Suppressor macrophage treated with lipopolysaccharide for 1 hour (primary cell): ENCODE measurements around the gene IGSF5.

Source experiments
- DNase-seq, 3 donors: peaks; one replicate each; pipeline ENCODE4 v3.0.0-alpha.2; 2020 to 2022

Gene IGSF5

DNA sequence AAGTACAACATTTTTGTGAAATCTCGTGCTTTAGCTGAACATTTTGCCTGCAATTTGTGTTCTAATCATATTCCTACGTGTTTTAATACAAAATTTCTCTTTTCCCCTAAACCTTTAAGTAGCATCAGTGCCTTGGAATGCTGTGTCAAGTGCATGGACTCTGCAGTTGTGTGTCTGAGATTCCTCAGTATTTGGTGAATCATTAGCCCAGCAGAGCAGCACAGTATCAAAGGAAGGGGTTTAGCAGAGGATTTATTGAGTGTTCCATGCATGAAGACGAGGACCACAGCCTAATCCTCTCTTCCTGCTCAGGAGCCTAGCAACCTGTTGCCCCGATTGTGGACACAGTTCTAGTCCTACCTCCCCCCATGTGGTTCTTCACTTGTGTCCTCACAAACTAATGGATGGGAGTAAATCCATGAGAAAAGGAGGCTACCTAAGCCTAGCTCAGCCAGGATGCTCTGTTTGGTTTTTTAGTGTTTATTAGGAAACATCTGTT, 92.9 kb downstream of the IGSF5 start:
- peak in 1 of 3 donors; percentile 2 for DNase-seq

DNA sequence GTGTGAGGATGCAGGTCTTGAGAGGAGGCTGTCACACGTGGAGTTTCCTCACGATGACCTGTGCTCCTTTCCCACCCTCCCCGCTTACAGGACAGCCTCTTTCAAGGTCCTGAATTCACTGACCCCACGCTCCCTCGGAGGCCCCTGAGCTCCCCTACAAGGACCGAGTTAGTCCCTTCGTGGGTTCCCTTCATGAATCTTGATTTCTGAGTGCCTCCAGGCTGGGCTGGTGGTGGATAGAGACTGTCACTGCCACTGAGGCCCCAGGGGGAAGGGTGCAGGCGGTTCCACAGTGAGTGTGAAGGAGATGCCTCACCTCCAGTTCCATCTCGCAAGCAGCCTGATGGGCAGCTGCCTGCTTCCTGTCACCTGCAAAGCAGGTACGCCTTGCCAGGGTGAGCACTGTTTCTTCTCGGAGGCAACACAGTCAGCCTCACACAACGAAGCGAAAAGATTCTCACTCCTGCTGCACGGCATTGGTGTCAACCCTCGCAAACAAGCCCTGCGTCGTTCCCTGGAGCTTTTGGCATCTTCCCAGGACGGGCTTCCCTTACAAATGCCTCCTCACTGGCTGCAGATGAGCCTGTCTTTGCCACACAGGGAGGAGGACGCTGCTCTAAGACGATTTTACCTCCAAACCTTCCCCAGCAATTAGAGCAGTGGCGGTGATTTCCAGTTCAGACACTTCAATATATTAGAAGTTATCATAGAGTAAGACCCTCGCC, 95.6 kb downstream of the IGSF5 start:
- DNase-seq: no peak

DNA sequence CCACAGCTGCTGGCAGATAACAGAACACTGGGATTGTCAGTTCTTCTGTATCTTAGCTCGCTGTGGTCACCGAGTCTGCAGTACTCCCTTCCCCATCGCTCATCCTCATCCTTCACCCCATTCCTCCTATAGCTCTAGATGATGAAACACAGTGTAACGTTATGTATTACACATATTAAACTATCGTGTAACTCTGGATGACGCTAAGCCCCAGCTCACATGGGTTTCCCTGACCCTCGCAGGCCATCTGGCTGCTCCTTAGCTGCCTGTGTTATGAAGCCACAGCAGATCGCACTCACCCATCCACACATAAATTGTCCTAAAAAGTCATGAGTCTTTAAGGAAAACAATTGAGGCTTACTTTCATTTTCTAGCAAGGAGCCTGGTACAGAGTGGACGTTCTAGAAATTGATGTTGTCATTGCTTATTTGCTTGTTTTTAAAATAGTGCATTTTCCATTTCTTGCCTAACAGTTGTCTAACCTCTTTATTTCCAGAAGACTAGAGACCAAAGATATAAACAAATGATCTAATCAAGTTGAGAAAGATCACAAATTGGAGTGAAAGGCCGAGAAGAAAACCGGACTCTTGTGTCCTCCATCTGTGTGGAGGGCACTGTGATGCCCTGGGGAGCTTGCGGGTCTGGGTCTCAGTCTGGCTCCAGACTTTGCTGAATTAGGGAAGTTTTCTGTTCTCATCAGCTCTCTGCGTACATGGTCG, 97.9 kb downstream of the IGSF5 start:
- no peak for DNase-seq

GRCh38 chr21:39843483-39843882, 98.5 kb downstream of the IGSF5 start:
- DNase-seq: no peak

- DNase-seq: no peak
Observed at GRCh38 chr21:39843916-39844315, 98.9 kb downstream of the IGSF5 start.

DNA sequence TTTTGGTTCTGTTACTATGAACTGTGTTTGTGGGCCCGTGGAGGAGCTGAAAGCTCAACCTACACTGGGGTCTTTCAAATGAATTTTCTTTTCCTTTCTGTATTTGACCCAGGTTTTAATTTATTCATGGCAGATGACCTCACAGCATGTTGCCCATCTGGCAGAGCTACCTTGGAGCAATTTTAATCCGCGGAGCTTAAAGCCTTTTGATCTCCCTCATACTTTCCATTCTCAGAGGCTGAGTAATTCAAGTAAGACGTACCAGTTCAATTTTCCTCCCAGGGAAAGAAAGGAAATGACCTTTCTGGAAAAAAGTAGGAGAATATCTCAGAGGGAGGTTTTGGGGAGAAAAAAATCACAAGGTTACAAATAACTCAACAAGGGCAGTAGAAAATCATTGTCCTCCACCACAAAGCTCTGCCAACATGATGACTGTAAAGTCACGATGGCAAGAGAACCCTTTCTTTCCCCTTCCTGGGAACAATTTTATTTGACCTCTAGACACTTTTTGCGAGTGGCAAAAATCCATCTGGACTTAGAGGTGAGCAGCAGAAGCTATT, 100.7 kb downstream of the IGSF5 start:
- no peak for DNase-seq

GRCh38 chr21:39847877-39848276, 102.9 kb downstream of the IGSF5 start:
- no peak for DNase-seq

DNA sequence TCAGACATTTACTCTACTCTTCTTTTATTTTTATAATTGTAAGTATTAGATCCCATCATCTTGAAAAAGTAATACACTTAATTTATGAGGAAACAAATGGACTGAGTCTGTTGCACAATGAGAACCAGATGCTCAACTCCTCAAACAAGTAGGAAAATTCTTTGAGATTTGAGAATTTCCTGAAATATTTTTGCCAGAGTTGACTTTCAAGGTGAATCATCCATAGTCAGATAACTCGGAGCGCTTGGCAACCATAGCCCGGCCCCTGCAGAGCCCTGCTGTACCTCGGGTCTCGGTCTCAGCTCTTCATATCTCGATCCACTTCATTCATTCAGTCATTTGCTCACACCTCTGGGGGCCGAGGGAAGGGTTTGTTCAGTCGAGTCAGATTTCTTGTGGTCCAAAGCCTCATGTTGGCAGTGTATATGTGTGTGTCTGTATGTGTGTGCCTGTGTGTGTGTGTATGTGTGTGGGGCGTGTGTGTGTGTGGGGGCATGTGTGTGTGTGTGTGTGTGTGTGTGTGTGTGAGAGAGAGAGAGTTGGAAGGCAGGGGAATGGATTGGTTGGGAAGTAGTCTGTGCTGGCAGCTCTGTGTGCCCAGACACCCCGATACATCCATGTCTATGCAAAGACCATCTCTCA, 104.2 kb downstream of the IGSF5 start:
- DNase-seq: no peak

- DNase-seq: no peak
Observed at GRCh38 chr21:39850333-39850732, 105.3 kb downstream of the IGSF5 start.

DNA sequence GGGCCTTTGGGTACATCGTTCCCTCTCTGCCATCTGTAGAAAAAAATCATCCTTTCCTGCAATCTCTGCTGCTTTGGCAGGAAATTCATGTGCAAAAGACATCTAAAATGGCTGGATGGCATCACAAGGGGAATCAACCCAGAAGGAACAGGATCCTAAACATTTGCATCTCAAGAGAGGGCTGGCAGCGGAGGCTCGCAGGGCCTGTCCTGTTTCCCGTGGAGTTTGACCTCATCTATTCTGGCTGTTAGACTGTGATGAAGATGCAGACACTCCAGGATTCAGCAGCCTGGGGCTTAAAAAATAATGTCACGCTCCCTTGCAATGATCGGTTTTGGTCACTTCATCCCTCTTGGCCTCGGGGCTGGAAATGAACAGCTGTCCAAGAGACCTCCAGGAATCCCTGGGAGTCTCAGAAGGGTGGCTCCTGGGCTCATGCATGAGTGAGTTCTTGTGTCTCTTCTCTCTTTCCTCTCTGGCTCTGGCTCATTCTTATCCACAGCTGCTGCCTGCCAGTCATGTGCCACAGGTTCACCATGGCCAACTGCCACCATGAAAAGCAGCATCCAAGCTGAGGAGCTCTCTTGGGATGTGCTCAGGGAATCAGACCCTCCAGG, 106.1 kb downstream of the IGSF5 start:
- DNase-seq: no peak
